Progenitor cell of endocrine pancreas (in vitro differentiated cells): ENCODE data around the gene TCEA3. TPM values are rescaled to one million over a fixed set of nuclear protein-coding genes. Genes with fewer than 3 reads are reported as not detected.
A peak's percentile ranks its signal among the peaks of the same experiment; 100 is the strongest.

Experiments
- DNase-seq: peaks from one replicate; pipeline ENCODE4 v3.0.0; 2021; ENCODE audit warnings: low spot score; ENCODE audit not compliant: unreplicated experiment
- H3K27ac Mint-ChIP-seq: 2 replicates; pipeline ENCODE4 v1.8.0; 2021; ENCODE audit warnings: mild to moderate bottlenecking, moderate library complexity, mixed read lengths
- H3K27me3 Mint-ChIP-seq: 2 replicates; pipeline ENCODE4 v1.8.0; 2021; ENCODE audit warnings: mixed read lengths
- H3K36me3 Mint-ChIP-seq: 2 replicates; pipeline ENCODE4 v1.8.0; 2022; ENCODE audit warnings: mixed read lengths; ENCODE audit not compliant: insufficient read depth
- H3K4me1 Mint-ChIP-seq: 2 replicates; pipeline ENCODE4 v1.8.0; 2021; ENCODE audit warnings: low read depth, mixed read lengths
- H3K4me3 Mint-ChIP-seq: 2 replicates; pipeline ENCODE4 v1.8.0; 2021; ENCODE audit warnings: low read depth, mild to moderate bottlenecking, moderate library complexity, mixed read lengths
- H3K9me3 Mint-ChIP-seq: 2 replicates; pipeline ENCODE4 v1.8.0; 2021; ENCODE audit warnings: low read depth, mixed read lengths
- total RNA-seq: library from RNA; stranded (reverse); gene quantifications from 2 replicates; pipeline ENCODE4 v1.2.1, GENCODE V29; 2021
- TF ChIP-seq, protein P1 (sequence below): fragments of 200-600 bp; sonication (generic); IDR thresholded peaks from one replicate; pipeline ENCODE4 v1.5.0; 2021; ENCODE audit warnings: antibody characterized with exemption, mild to moderate bottlenecking; ENCODE audit not compliant: unreplicated experiment

Gene TCEA3
- total RNA-seq, 1 donor from 2014 or later: 12.9 TPM

DNA sequence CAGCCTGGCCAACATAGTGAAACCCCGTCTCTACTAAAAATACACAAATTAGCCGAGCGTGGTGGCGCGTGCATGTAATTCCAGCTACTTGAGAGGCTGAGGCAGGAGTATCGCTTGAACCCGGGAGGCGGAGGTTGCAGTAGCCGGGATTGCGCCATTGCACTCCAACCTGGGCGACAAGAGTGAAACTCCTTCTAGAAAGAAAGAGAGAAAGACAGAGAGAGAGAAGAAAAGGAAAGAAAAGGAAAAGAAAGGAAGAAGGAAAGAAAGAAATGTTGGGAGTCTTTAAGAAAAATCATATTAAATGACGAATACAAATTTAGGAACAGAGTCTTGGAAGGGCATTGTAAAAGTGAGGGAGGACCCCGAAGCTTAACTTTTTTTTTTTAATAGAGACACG, 78.6 kb downstream of the TCEA3 start:
- TF ChIP-seq, protein P1, sequence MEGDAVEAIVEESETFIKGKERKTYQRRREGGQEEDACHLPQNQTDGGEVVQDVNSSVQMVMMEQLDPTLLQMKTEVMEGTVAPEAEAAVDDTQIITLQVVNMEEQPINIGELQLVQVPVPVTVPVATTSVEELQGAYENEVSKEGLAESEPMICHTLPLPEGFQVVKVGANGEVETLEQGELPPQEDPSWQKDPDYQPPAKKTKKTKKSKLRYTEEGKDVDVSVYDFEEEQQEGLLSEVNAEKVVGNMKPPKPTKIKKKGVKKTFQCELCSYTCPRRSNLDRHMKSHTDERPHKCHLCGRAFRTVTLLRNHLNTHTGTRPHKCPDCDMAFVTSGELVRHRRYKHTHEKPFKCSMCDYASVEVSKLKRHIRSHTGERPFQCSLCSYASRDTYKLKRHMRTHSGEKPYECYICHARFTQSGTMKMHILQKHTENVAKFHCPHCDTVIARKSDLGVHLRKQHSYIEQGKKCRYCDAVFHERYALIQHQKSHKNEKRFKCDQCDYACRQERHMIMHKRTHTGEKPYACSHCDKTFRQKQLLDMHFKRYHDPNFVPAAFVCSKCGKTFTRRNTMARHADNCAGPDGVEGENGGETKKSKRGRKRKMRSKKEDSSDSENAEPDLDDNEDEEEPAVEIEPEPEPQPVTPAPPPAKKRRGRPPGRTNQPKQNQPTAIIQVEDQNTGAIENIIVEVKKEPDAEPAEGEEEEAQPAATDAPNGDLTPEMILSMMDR: no peak
- Mint-ChIP-seq H3K36me3 (no peaks in the 10 kb centered on the region), H3K27me3 (peaks cover 2% of the 10 kb centered on the region), H3K4me1 (peaks cover 24% of the 10 kb centered on the region), H3K4me3 (peak overlapping the region; percentile 26), H3K27ac (no peak overlapping the region), H3K9me3 (peaks cover 4% of the 10 kb centered on the region)
- DNase-seq: no peak

DNA sequence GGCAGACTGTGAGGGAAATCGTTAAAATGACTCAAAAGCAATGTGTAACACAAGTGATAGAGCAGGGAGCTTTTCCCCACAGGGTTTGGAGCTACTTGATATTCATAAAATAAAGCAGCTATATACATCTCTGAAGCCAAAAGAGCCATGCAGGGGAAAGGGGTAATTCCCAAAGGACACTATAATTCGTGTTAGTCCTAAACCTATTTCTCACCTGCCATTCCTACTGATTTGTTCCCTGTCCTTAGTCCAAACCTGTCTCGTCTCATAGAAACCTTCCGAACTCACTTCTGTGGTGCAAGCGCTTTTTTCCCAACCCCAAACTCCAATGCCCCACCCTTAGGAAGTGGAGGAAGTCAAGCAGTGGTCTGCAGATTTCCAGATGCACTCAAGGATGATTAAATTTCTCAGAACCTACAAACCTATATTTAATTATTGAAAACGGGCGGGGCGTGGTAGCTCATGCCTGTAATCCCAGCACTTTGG, 79.5 kb downstream of the TCEA3 start:
- Mint-ChIP-seq H3K36me3 (no peaks in the 10 kb centered on the region), H3K4me1 (peaks cover 33% of the 10 kb centered on the region), H3K9me3 (peaks cover 4% of the 10 kb centered on the region), H3K27ac (peak overlapping the region; percentile 99), H3K4me3 (peak overlapping the region; percentile 87), H3K27me3 (no peaks in the 10 kb centered on the region)
- no peak for DNase-seq
- TF ChIP-seq, protein P1: no peak

DNA sequence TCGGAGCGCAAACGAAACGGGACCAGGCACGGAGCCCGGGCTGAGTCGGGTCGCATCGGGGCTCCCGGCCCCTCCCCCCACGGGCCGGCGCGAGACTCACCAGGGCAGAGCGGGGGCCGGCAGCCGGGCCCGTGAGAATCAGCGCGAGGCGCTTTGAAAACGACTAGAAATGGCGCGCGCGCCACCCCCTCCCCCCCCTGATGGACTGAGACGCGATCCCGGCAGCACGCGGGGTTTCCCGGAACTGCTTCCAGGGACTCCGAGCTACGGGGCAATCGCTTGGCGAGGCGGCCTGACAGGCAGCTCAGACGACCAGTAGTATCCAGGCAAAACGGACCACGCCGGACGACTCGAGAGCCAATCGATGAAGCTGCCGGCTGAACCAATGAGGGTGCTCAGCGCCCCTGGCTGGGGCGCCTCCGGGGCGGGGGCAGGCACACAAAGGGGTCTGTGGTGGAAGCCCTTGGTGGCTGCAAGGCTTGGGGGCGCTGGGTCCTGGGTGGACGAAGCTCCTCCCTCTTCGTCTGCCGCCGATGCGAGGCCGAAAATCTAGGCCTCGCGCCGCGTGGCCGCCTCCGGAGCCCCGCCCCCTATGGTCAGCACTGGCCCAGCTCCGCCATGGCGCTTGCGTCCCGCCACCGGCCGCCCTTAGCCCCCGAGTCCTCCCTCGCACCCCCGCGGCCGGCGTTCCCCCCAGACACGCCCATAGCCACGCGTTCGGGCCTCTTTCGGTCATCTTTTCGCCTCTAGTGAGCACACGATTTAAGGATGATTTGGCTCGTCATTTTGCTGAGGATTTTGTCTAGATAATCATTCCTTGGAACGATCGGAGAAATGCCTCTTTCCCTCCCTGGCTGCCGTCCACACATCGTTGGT, 80.2 kb downstream of the TCEA3 start, which contains the start of gene HNRNPR:
Gene HNRNPR (minus strand): TSS at position 174 of the 876 bp plus-strand sequence. CDS start 3,276 bp downstream, outside the sequence.
- peak within 1 kb of the TSS; percentile 99 for H3K27ac Mint-ChIP-seq
- DNase-seq: peak; percentile 99

DNA sequence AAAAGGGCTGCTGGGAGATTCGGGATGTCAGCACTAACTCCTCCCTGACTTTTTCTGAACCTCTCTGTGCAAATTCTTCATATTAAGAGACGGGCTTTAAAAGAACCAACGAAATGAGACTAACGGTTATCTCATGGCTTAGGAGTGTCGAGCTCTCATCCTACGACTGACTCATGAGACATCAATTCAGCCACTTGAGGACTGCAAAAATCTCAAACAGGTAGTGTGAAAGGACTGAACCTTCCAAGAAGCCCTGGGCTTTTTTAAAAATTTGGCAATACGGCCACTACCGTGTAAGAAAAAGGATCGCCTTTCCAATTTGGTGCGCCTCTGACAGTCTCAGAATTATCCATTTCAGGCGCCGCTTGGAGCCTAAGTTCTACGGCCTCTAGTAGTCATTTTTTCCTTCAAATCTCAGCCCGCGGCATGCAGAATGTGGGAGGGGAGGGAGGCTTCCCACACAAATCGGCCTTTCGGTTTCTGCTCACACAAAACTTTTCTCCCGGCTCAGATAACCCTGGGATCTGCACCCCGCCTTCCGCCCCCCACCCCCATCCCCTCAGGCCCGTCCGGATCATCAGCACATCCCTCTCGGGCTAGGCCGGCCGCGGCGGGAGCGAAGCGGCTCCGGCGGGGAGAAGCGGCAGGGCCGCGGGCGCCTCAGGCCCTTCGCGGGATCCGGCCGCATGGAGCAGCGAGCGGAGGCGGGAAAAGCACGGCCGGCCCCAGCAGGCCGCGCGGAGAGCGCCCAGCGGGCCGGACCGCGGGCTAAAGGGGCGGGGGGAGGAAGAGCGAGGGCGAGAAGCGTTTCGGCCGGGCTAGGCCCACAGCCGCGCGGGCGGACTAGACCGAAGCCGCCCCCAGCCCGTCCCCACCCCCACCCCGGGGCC, 81.1 kb downstream of the TCEA3 start:
- peak overlapping the region; percentile 87 for H3K4me3 Mint-ChIP-seq
- H3K27ac Mint-ChIP-seq: peak overlapping the region; percentile 97
- peaks cover 44% of the 10 kb centered on the region for H3K4me1 Mint-ChIP-seq
- peaks cover 3% of the 10 kb centered on the region for H3K36me3 Mint-ChIP-seq
- TF ChIP-seq, protein P1: no peak
- DNase-seq: no peak
- H3K27me3 Mint-ChIP-seq: no peaks in the 10 kb centered on the region
- peaks cover 4% of the 10 kb centered on the region for H3K9me3 Mint-ChIP-seq

More for the DNA sequence above, 80.2 kb downstream of the TCEA3 start, which contains the start of gene HNRNPR:
- Mint-ChIP-seq H3K27me3 (no peaks in the 10 kb centered on the region), H3K9me3 (peaks cover 4% of the 10 kb centered on the region), H3K36me3 (peaks cover 2% of the 10 kb centered on the region), H3K4me3 (peak within 1 kb of the TSS; percentile 87), H3K4me1 (peaks cover 38% of the 10 kb centered on the region)
- TF ChIP-seq, protein P1: no peak
